KOPT-K1 (cell line): ENCODE measurements around the gene PSD4.

ENCODE experiments used
- H3K27ac ChIP-seq: fragments of 200-600 bp; sonication (generic); 2 replicates; pipeline ENCODE4 v1.5.1; 2016; ENCODE audit warnings: antibody characterized with exemption, mild to moderate bottlenecking, low read depth, low read length; ENCODE audit not compliant: poor library complexity, severe bottlenecking
- H3K36me3 ChIP-seq: fragments of 200-600 bp; sonication (generic); 2 replicates; pipeline ENCODE4 v1.5.1; 2017; ENCODE audit warnings: antibody characterized with exemption, mild to moderate bottlenecking, low read length, moderate library complexity; ENCODE audit not compliant: insufficient read depth
- H3K9me3 ChIP-seq: fragments of 200-600 bp; sonication (generic); 2 replicates; pipeline ENCODE4 v1.5.1; 2017; ENCODE audit warnings: antibody characterized with exemption, low read length, mild to moderate bottlenecking; ENCODE audit not compliant: insufficient read depth, poor library complexity, severe bottlenecking

The PSD4 gene

GRCh38 chr2:113173542-113174375, at the start of gene PSD4:
Gene PSD4, plus strand, starts transcription at chr2:113173971. Its CDS starts 8,486 bp downstream, at chr2:113182457.
- H3K9me3 ChIP-seq = no peaks in the 10 kb centered on the region
- peak within 1 kb of the TSS; percentile 97 for H3K27ac ChIP-seq
- H3K36me3 ChIP-seq = peaks cover 24% of the 10 kb centered on the region

DNA sequence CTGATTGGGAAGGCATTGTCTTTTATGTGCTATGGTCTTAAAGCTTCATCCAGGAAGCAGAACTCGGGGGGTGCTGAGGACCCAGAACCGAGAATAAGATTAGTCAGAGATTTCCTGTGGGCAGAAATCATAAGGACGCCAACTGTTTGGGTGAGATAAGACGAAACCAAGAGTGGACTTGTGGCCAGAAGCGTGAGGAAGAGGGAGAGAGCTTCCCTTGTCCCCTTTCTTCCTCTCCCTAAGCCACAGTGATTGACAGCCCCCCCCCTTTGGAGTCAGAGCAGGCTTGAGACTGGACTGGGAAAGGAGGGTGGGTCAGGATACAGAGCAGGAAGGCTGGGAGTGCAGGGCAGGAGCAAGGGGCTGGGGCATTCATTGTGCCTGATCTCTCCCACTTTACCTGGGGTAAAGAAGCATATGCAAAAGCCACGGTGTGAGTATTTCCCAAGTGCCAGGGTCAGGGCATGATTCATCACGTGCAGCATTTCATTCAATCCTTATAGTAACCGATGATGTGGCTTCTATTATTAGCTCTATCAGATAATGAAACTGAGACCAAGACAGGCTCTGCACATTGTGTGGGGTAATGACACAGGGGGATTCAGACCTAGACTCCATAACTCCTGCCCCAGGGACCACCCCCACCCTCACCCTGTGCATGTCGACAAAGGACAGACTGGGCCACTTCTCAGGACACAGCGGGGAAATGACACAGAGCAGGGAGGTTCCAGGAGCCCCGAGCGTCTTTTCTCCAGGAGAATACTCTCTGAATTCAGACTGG, 49.4 kb upstream of the PSD4 start:
- no peak overlapping the region for H3K27ac ChIP-seq
- no peaks in the 10 kb centered on the region for H3K9me3 ChIP-seq
- no peaks in the 10 kb centered on the region for H3K36me3 ChIP-seq

DNA sequence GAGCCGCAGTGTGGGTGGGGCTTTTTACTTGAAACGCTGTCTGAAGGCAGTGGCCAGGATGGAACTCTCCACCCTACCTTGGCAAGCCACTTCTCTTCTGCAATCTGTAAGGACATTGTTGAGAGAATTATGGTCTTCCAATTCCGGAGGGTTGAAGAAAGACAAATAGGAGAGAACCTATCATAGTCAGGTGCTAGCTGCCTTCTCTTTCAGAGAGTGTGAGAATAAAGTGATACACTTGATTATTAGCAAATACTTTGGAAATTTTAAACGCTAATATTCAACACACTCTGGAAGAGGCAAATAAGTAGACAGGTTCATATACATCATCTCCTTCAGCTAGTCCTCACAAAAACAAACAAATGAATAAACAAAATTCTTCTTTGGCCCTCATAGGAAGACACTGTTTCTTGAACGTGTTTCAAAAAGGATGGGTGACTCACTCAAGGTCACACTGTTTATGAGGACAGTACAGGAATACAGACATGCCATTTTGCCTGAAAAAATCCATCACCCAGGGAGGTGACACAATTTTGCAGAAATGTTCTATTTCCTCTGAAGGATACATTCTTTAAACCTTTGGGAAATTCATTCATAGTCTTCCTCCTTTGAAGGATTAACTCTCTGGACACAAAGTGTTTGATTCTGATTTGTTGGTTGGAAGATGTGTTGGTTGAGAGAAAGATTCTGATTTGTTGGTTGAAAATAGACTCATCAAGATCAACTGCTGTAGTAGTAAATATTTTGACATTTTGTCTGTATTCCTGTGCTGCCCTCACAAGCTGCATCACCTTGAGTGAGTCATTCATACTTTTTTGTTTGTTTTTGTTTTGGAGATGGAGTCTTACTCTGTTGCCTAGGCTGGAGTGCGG, 48.6 kb upstream of the PSD4 start:
- H3K27ac ChIP-seq = no peak overlapping the region
- no peaks in the 10 kb centered on the region for H3K36me3 ChIP-seq

DNA sequence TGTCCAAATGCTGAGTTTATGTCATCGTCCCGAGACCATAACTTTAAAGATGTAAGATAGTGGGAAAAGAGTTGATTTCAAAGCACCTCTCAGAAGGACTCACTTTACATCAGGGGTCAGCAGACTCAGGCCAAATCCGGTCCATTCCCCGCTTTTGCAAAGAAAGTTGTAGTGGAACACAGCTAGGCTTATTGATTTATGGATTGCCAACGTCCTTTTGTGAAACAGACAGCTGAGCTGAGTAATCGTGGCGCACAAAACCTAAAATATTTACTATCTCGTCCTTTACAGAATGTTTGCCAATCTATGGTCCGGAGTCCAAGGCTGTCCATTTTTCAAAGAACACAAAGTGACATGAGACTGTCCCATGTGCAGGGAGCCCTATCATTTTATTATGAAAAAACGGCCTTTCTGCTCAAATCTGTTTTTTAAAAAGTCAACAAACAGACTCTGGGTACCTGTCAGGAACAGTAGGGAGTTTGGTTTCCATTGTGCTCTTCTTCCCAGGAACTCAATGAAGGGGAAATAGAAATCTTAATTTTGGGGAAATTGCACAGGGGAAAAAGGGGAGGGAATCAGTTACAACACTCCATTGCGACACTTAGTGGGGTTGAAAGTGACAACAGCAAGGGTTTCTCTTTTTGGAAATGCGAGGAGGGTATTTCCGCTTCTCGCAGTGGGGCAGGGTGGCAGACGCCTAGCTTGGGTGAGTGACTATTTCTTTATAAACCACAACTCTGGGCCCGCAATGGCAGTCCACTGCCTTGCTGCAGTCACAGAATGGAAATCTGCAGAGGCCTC, 46.7 kb upstream of the PSD4 start, which contains the start of gene IL1RN:
Gene IL1RN, plus strand, starts transcription at position 754 of the 801 bp plus-strand sequence. Its CDS starts 27 bp downstream, at position 781.
- no peaks in the 10 kb centered on the region for H3K36me3 ChIP-seq
- H3K9me3 ChIP-seq = no peaks in the 10 kb centered on the region
- H3K27ac ChIP-seq = no peak within 1 kb of the TSS

More for the DNA sequence above, 48.6 kb upstream of the PSD4 start:
- no peaks in the 10 kb centered on the region for H3K9me3 ChIP-seq

DNA sequence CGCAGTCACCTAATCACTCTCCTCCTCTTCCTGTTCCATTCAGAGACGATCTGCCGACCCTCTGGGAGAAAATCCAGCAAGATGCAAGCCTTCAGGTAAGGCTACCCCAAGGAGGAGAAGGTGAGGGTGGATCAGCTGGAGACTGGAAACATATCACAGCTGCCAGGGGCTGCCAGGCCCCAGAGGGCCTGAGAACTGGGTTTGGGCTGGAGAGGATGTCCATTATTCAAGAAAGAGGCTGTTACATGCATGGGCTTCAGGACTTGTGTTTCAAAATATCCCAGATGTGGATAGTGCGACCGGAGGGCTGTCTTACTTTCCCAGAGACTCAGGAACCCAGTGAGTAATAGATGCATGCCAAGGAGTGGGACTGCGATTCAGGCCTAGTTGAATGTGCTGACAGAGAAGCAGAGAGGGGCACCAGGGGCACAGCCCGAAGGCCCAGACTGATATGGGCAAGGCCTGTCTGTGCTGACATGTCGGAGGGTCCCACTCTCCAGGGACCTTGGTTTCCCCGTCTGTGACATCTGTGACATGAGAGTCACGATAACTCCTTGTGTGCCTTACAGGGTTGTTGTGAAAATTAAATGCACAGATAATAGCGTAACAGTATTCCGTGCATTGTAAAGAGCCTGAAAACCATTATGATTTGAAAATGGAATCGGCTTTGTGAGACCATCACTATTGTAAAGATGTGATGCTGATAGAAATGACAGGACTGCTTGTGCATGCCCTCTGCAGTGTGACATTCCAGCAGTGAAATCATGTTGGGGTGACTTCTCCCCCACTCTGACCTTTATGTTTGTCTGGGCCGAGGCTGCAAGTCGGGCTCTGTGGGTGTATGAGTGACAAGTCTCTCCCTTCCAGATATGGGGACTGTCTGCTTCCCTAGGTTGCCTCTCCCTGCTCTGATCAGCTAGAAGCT, 45.9 kb upstream of the PSD4 start:
- Histone ChIP-seq H3K9me3 (no peaks in the 10 kb centered on the region), H3K36me3 (no peaks in the 10 kb centered on the region), H3K27ac (no peak overlapping the region)

- Histone ChIP-seq H3K9me3 (no peaks in the 10 kb centered on the region), H3K36me3 (no peaks in the 10 kb centered on the region), H3K27ac (no peak overlapping the region)
Observed at GRCh38 chr2:113129519-113130078, 44.2 kb upstream of the PSD4 start.

DNA sequence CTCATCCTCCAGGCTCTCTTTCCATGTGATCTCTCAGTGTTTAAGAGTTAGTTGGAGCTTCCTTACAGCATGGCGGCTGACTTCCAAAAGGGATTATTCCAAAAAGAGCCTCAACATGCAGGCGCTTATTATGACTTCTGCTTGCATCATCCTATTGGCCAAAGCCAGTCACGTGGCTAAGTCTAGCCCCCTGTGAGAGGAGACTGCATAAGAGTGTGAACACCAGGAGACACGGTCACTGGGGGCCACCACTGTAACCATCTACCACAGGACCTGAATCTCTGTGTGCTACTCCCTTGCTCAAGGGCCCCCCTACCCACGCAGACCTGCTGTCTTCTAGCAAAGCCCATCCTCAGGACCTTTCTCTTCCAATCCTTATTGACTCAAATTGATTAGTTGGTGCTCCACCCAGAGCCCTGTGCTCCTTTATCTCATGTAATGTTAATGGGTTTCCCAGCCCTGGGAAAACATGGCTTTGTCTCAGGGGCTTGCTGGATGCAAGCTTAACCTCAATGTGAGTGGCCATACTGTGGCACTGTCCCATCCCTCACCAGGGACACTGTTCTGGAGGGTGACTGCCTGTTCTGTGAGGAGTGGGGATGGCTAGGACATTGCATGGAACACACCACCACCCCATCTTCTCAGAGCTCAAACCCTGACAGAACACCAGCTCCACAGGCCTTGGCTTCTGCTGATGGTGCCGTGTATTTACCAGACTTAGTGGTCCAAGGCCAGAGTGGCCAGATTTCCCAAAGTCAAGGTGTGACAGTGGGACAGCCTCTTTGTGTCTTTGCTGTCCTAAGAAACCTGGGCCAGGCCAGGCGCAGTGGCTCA, 42.2 kb upstream of the PSD4 start:
- Histone ChIP-seq H3K27ac (no peak overlapping the region), H3K36me3 (no peaks in the 10 kb centered on the region), H3K9me3 (no peaks in the 10 kb centered on the region)

- Histone ChIP-seq H3K9me3 (no peaks in the 10 kb centered on the region), H3K27ac (no peak overlapping the region), H3K36me3 (no peaks in the 10 kb centered on the region)
Observed at GRCh38 chr2:113132414-113133021, 41.3 kb upstream of the PSD4 start.

DNA sequence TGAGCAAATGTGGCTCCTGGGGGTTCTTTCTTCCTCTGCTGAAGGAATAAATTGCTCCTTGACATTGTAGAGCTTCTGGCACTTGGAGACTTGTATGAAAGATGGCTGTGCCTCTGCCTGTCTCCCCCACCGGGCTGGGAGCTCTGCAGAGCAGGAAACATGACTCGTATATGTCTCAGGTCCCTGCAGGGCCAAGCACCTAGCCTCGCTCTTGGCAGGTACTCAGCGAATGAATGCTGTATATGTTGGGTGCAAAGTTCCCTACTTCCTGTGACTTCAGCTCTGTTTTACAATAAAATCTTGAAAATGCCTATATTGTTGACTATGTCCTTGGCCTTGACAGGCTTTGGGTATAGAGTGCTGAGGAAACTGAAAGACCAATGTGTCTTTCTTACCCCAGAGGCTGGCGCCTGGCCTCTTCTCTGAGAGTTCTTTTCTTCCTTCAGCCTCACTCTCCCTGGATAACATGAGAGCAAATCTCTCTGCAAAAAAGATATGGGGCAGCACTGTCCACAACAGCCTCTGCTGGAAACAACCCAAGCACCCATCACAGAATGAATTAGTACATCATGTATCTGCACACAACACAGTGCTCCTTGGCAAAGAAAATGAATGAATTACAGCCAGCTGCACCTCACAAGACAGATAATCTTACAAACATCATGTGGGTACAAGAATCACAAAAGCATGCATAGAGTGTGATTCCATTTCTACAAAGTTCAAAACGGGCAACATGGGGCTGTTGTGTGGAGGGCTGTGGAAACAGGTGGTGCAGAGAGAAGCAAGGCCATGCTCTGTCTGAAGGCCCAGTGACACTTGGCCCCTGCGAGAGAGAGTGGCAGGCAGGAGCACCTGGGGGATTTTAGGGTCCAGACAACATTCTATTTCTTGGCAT, 39.8 kb upstream of the PSD4 start:
- Histone ChIP-seq H3K36me3 (no peaks in the 10 kb centered on the region), H3K9me3 (no peaks in the 10 kb centered on the region), H3K27ac (no peak overlapping the region)

- Histone ChIP-seq H3K27ac (no peak overlapping the region), H3K9me3 (no peaks in the 10 kb centered on the region), H3K36me3 (no peaks in the 10 kb centered on the region)
Observed at GRCh38 chr2:113134717-113135116, 39.1 kb upstream of the PSD4 start.

- Histone ChIP-seq H3K27ac (no peak overlapping the region), H3K36me3 (no peaks in the 10 kb centered on the region), H3K9me3 (no peaks in the 10 kb centered on the region)
Observed at GRCh38 chr2:113135317-113135716, 38.5 kb upstream of the PSD4 start.
